HG03066 (cell line): Measurements from ENCODE around the gene PDCD1.
"Not testable (repeated sequence)": the region's sequence is repeated elsewhere in the genome, so short reads cannot be mapped to it uniquely, and the experiment has no call there.

ENCODE experiments used
- ATAC-seq: cut with Tn5 transposase; IDR thresholded peaks from one replicate; pipeline ENCODE4 v1.9.1; 2021; ENCODE audit warnings: low read depth; ENCODE audit not compliant: unreplicated experiment

PDCD1 gene

GRCh38 chr2:241817126-241817820 is 41.4 kb downstream of the PDCD1 start:
- ATAC-seq, result no peak

- ATAC-seq, result no peak
Measured at GRCh38 chr2:241816431-241817121, 42.1 kb downstream of the PDCD1 start.

DNA sequence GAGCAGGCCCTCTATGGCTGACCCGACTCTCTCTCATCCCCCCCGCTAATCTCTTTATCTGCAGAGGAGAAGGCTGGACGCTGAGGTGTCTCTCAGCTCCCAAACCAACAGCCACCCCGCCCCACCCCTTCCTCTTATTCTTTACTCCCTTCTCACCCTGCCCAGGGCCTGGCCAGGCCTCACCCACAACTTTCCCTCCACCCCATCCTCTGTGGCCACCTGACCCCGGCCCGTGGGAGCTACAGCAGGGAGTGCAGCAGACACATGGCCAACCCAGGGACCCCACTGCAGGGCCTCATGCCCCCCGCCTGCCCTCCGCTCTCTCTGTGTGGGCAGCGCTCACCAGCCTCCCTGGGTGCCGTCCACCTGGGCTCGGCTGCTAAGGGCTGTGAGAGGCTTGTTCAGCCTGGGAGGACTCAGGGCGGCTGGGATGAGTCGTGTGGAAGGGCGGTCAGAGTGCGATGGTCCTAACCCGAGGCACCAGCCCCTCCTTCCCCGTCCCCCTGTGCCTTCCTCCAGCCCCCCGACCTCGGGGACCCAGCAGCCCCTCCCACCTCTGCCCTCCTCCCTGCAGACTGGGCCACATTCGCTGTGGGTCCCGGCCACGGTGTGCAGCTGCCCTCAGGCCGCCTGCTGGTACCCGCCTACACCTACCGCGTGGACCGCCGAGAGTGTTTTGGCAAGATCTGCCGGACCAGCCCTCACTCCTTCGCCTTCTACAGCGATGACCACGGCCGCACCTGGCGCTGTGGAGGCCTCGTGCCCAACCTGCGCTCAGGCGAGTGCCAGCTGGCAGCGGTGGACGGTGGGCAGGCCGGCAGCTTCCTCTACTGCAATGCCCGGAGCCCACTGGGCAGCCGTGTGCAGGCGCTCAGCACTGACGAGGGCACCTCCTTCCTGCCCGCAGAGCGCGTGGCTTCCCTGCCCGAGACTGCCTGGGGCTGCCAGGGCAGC is 42.9 kb downstream of the PDCD1 start:
- no peak for ATAC-seq

DNA sequence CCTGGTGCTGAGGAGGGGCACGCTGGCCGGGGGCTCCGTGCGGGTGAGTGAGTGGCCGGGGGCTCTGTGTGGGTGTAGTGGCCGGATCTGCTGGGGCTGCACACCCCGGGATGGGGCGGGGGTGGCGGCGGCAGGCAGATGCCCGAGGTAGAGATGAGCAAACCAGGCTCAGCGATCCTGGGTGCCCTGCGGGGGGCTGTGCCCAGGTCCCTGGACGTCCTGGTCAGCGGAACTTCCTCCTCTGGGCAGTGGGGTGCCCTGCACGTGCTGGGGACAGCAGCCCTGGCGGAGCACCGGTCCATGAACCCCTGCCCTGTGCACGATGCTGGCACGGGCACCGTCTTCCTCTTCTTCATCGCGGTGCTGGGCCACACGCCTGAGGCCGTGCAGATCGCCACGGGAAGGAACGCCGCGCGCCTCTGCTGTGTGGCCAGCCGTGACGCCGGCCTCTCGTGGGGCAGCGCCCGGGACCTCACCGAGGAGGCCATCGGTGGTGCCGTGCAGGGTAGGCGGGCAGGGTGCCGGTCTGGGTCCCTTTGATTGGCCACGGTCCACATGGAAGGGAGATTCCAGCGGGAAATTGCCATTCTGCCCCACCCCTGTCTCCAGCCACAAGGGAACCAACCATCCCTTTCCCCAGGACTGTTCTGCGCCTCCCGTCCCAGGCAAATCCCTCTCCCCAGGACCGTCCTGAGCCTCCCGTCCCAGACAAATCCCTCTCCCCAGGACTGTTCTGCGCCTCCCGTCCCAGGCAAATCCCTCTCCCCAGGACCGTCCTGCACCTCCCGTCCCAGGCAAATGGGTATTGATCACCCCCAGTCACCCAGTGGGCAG is 43.8 kb downstream of the PDCD1 start:
- ATAC-seq, result no peak

GRCh38 chr2:241814393-241814642 is 44.4 kb downstream of the PDCD1 start:
- ATAC-seq, result no peak

GRCh38 chr2:241813644-241814392 is 44.9 kb downstream of the PDCD1 start:
- no peak for ATAC-seq

DNA sequence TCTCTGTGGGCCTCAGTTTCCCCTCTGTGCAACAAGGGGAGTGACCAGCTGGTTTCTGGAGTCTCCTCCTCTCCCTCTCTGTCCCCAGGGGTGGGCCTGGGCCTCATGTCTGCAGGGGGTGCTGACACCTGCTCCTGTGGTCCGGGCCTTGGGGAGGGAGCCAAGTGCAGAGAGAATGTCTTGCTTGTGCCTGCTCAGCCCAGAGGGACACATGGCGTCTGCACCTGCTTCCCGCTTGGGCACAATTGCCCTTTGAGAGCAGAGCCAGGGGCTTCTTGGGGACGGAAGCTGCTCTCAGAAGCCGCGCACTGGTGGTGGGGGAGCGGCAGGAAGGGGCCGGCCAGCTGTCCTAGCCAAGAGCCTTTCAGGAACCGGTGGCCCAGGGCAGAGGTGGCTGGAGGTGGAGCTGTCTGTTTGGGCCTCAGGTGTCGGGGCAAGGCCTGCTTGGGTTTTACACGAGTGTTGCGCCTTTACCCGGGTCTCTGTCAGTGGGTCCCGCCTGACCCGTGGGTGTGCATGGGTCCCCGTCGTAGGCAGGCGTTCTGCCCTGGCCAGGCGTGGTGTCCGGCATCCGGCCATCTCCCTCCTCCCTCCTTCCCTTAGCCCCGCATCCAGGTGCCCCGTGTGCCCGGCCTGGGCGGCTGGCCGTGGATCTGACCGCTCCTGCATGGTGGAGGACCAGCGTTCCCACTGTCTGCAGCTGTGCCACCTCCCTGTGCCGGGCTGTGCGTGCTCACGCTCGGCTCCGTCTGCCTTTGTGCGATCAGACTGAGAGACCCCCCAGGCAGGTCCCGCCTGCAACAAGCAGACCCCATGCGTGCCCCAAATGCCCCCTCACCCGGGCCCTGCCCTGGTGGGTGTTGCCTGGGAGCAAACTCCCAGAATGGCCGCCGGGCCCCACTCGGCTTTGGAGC is 45.7 kb downstream of the PDCD1 start:
- ATAC-seq, result no peak

DNA sequence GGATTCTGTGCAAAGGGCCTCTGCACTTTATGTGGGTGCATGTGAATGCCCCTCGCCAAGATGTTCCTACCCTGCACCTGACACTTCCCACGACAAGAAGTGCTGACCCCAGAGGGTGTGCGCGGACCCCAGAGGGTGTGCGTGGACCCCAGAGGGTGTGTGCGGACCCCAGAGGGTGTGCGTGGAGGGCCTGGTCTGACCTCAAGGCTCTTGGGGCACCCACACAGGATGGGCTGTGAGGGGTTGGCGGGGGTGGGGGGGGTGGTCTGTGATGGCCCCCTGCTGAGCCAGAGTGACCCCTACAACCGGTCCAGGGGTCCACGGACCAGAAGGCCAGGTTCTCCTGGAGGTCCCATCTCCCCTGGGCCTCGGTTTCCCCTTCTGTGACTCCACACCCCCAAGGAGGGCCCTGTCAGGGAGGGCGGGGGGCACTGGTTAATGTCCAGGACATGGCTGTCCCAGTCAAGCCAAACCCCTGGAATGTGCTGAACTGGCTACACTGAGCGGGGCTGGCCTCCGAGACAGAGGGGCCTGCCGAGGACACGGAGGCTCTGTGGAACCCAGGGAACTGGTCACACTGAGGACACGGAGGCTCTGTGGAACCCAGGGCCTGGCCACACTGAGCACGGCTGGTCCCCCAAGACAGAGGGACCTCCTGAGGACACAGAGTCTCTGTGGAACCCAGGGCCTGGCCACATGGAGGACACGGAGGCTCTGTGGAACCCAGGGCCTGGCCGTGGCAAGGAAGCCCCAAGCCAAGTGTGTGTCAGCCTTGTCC is 46.6 kb downstream of the PDCD1 start:
- no peak for ATAC-seq

- no peak for ATAC-seq
Measured at GRCh38 chr2:241811201-241811951, 47.3 kb downstream of the PDCD1 start.

- ATAC-seq, result no peak
Measured at GRCh38 chr2:241810307-241811200, 48.1 kb downstream of the PDCD1 start.

GRCh38 chr2:241809383-241810306 is 49.0 kb downstream of the PDCD1 start:
- no peak for ATAC-seq

DNA sequence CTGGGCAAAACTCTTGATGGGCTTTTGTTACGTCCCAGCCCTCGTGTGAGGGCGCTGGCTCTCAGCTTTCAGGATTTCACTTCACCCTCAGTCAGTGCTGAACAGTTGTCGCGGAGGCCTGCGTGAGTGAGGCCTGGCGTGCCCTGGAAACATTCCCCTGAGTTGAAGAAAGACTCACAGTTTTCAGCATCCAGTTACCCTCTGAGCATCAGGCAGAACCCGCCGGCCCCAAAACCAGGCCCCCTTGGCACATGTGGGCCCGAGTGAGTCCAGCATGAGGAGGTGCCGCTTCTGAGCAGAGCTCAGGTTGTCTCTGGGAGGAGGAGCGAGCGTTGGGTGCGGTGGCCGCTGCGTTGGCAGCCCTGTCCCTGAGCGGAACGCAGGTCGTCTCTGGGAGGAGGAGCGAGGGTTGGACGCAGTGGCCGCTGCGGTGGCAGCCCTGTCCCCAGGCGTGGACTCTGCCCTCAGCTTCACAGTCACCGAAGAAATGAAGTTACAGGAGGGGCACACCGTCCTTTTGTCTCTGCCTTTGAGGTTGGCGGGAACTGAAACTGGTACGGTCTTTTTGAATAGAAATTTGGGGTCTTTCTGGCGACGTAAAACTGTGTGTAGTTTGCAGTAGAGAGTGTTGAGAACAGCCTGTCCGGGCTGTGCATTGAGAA is 49.8 kb downstream of the PDCD1 start, which contains the start of gene NEU4:
NEU4 (plus strand) TSS at position 473 of the 662 bp plus-strand sequence. CDS start 5,292 bp downstream, outside the sequence.
- no peak for ATAC-seq

DNA sequence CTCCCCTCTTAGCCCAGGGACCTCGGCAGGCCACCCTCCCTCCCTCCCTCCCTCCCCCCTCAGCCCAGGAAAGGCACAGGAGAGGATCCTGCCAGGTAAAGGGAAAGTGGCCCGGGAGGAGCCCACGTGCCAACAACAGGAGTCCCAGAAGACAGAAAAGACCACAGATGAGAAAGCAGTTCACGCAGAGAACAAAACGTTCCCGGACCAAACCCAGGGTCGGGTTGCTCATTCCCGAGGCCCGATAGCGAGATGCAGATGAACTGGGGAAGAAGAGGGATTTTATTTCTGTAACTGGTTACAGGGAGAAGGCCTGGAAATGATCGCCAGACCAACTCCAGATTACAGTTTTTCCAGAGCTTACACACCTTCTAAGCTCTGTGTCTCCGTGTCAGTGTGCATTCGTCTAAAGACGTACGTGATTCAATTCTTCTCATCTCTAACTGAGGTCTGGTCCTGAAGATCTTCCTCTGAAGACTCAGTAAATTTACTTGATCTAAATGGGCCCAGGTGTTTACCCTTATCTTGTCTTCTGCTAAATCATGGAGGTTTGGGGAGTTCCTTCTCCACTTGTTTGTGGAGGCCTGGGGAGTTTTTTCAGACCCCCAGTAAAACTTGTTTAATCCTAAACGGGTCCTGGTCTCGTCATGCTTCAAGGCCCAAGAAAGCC is 50.5 kb downstream of the PDCD1 start:
- no peak for ATAC-seq

- ATAC-seq, result not testable (repeated sequence)
Measured at GRCh38 chr2:241806217-241806616, 52.5 kb downstream of the PDCD1 start.
